Vagina (tissue), 2 donors: ENCODE data around the gene IL1RAPL2.

Experiments used
- POLR2A ChIP-seq, 2 donors: fragments of 450-650 bp; IDR thresholded peaks; one replicate each; pipeline ENCODE4 v1.6.1; 2017; ENCODE audit warnings: antibody characterized with exemption in 2 of 2, mild to moderate bottlenecking in 2 of 2, moderate library complexity in 2 of 2
- TF ChIP-seq, protein P1 (sequence below), 3 experiments: fragments of 450-650 bp in 2 of 3; fragments of 200-600 bp in 1 of 3; sonication (generic) in 1 of 3; IDR thresholded peaks; one replicate each; pipeline ENCODE4 v1.5.1; 2017 to 2019; ENCODE audit warnings: antibody characterized with exemption in 3 of 3, mild to moderate bottlenecking in 2 of 3, moderate library complexity in 2 of 3

DNA sequence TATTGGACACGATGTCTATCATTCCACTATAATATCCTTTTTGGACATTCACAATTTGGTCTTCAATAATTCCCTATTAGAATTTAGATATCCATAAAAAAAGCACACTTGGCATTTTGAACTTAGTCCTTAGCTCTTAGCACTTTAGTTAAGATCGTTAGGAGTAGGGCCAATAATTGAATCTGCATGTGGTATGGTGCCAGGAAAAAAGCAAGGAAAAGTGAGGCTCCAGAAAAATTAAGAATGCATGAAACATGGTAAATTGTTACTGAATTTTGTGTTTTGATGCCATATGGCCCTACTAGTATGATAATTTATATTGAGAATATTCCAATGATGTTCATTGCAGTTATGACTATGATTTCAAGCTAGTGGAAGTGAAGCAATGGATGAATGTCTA is 708.1 kb downstream of the IL1RAPL2 start:
- TF ChIP-seq, protein P1, sequence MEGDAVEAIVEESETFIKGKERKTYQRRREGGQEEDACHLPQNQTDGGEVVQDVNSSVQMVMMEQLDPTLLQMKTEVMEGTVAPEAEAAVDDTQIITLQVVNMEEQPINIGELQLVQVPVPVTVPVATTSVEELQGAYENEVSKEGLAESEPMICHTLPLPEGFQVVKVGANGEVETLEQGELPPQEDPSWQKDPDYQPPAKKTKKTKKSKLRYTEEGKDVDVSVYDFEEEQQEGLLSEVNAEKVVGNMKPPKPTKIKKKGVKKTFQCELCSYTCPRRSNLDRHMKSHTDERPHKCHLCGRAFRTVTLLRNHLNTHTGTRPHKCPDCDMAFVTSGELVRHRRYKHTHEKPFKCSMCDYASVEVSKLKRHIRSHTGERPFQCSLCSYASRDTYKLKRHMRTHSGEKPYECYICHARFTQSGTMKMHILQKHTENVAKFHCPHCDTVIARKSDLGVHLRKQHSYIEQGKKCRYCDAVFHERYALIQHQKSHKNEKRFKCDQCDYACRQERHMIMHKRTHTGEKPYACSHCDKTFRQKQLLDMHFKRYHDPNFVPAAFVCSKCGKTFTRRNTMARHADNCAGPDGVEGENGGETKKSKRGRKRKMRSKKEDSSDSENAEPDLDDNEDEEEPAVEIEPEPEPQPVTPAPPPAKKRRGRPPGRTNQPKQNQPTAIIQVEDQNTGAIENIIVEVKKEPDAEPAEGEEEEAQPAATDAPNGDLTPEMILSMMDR (IDR thresholded peaks at IDR 0.05), result no peak
- TF ChIP-seq POLR2A (IDR thresholded peaks at IDR 0.05), result no peak
